Uterus (tissue), 2 donors: ENCODE measurements around the gene ZFX.

Experiments
- CTCF ChIP-seq, 4 experiments: fragments of 200-600 bp in 2 of 4; fragments of 450-650 bp in 2 of 4; sonication (generic) in 2 of 4; IDR thresholded peaks; one replicate each; pipeline ENCODE4 v1.5.1; 2016 to 2019; ENCODE audit warnings: antibody characterized with exemption in 4 of 4, mild to moderate bottlenecking in 2 of 4, moderate library complexity in 1 of 4
- POLR2A ChIP-seq, 2 donors: fragments of 450-650 bp; IDR thresholded peaks; one replicate each; pipeline ENCODE4 v1.6.1; 2016; ENCODE audit warnings: antibody characterized with exemption in 2 of 2, mild to moderate bottlenecking in 1 of 2, moderate library complexity in 1 of 2

GRCh38 chrX:24154490-24155034 is 5.0 kb downstream of the ZFX start:
- TF ChIP-seq CTCF (IDR thresholded peaks at IDR 0.05): no peak
- TF ChIP-seq POLR2A (IDR thresholded peaks at IDR 0.05): no peak
